OCI-LY1 (cell line): ENCODE results near the gene FKBP8.

ENCODE experiments used
- CTCF ChIP-seq: fragments of 200-600 bp; sonication (generic), shearing (Covaris generic); IDR thresholded peaks from 2 replicates; pipeline ENCODE4 v1.5.1; 2017; ENCODE audit warnings: mild to moderate bottlenecking, antibody characterized with exemption, low read length, moderate library complexity, mixed read lengths
- EZH2 ChIP-seq: fragments of 200-600 bp; sonication (generic), shearing (Covaris generic); IDR thresholded peaks from 2 replicates; pipeline ENCODE4 v1.8.0; 2017; ENCODE audit warnings: borderline replicate concordance, mixed run types, mild to moderate bottlenecking, antibody characterized with exemption, low read length, moderate library complexity, mixed read lengths

GRCh38 chr19:18502638-18503294 lies 40.6 kb downstream of the FKBP8 start:
- TF ChIP-seq CTCF (no peak), EZH2 (no peak)
